ENCODE results near the gene C1QTNF2.
"Not testable (repeated sequence)": the region's sequence is repeated elsewhere in the genome, so short reads cannot be mapped to it uniquely, and the experiment has no call there.

C1QTNF2 gene

DNA sequence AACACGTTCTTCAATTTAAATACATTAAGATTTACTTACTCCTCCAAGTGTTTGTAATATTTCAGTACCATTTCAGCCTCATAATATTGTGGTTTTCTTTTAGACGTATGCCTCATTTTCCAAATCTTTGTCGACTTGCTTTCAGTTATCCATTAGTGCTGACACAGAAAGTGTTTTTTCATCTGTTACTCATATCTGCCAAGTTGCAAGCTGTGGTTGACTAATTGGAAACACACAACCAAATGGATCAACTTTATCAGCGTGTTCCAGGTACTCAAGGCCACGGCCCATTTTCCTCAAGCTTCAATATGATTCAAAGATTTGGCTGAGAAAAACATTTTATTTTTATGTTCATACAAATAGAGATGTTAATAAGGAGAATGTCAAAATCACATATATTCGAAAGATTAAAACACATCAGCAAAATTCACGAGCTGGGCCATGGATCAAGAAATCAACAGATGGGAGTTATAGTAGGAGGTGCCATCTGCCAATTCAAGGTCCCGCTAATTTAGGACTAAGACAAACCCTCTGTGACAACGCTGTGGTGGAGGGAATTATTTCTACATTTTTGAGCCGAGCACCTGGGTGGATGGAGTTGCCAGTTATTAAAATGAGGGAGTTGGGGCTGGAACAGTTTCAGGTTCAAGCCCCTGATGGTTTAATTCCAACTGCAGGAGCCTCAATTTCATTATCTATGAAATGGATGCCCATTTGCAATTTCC, 30.9 kb downstream of the C1QTNF2 start:
- no peak for DNase-seq

DNA sequence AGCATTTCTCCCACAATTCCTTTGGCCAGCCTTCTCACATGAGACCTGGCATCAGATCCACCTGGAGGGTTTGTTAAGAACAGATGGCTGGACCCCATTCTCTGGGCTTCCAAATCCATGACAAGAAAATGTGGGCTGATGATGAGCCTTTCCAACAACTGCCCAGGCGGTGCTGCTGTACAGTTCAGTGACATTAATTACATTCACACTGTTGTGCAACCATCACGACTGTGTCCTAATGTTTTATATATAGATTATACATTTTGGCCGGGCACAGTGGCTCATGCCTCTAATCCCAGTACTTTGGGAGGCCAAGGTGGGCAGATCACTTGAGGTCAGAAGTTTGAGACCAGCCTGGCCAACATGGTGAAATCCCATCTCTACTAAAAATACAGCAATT, 35.7 kb downstream of the C1QTNF2 start:
- DNase-seq, result not testable (repeated sequence)

DNA sequence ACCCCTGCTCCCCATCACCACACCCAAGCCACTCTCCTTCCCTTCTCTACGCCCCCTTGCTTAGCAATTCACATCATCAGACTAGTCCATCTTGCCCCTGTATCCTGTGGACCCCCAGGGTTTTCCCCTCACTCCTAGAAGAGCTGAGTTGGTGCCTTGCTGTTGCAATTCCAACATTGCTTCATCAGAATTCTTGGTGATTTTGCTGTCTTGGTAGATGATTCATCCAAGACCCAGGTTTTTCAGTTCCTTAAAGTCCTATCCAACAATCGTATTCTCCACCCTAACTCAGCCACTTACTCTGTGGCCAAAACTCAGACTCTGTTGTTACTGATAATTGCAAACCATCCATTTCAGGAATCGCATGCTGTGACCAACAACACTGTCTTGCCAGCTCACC, 36.7 kb downstream of the C1QTNF2 start:
- no peak for DNase-seq

DNA sequence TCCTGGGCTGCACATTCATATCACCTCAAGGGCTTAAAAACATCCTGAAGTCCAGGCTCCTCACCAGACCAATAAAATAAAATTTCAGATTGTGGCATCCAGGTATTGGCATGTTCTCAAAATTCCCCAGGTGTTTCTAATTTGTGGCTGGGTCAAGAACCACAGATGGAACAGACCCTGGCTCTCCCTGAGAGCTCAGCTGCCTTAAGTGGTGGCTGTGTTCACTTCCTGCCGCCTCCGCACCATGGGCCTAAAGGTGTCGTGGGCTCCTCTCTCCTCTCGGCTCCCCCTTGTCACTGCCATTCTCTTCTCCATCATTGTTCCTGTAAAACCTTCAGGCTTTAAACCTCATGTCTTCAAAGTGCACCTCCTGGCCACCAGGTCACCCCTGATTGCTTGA, 40.2 kb downstream of the C1QTNF2 start:
- no peak for DNase-seq

DNA sequence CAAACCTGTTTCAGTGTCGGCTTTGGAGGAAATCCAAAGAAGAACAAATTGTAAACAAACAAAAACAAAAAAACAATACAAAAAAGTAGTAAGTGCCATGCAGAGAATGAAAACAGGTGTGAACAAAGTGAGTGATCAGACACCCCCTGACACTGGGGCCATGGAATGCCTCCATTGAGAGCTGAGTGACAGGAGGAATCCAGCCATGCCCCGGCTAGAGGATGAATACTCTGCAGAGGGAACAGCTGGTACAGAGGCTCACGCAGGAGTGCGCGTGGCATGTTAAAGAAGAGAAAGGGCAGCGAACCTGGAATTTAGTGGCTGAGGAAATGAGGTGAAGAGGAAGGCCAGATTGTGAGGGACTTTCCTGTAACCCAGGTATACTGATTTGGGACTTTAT, 42.6 kb downstream of the C1QTNF2 start:
- no peak for DNase-seq

DNA sequence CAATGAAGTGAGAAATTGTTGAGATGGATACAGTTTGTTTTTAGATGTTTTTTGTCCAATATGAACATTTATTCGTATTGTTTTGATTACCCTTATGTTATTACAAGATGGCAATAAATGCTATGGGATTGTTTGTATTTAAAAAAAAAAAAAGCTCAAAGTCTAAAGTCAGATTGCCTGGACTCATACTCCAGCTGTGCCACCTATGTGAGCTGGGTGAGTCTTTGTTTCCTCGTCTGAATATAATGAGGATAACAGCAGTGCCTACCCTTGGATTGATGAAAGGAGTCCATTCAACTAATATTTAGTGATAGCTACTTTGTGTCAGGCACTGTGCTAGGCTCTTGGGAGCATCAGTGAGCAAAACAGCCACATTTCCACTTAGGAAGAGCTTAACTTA, 43.4 kb downstream of the C1QTNF2 start:
- DNase-seq, result no peak

DNA sequence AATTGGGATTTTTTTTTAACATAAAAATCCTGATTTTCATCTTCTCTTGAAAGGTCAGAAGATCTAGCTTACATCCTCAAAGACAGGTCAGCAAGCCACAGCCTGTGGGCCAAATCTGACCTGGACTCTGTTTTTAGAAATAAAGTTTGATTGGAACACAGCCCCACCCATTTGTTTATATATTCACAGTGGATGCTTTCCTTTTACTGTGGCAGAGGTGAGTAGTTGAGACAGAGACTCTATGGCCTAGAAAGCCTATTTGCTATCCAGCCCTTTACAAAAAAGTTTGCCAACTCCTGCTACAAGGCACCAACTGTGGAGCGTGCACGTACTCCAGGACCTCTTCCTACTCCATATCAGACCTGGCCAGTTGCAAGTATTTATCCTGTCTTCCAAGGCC, 44.7 kb downstream of the C1QTNF2 start:
- no peak for DNase-seq

DNA sequence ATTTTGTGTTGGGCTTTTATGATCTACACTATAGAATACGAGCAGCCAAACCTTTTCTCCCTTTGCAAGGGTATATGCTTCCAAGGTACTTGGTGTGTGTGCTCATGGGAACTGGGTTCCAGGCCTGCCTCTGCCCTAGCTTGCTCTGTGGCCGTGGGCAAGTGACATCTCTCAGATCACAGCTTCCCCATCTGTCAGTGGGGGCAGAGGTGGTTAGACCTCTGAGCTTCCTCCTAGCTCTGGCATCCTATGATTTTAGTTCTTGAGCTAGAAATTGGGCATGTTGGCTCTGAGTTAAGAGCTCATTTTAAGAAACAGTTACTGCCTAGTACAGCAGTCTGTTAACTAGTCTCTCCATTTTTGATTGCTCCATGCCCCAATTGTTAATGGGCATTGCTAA, 45.5 kb downstream of the C1QTNF2 start:
- DNase-seq, result no peak

DNA sequence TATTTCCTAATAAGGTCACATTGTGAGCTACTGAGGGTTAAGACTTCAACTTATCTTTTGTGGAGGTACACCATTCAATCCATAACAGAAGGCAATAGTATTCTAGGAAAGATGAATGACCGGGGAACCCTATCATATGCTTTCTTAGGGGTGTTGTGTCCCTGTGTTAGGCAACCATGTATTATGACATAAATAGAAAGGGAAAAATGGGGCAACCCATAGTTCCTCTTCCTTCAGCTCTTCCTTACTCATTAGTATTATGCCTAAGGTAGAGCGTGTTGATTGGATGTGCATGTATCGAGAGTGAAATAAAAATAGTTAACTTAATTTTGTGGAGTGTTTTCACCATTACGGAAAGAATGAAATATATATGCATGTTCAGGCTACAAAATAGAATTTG, 52.0 kb downstream of the C1QTNF2 start:
- DNase-seq, result no peak

DNA sequence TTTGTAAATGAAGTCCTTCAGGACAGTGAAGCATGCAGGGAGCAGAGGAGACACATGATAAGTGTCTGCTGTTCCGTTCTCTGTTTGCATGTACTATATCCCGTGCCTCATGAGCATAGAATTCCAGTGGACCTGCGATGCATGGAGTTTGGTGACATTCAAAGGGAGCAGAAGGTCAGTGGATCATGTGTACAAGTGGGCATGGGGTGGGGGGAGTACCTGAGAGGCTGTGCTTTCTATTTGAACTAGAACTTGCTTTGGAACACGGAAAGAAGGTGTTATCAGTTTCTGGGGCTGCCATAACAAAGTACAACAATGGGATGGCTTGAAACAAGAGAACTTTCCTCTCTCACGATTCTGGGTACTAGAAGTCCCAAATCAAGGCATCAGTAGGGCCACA, 53.0 kb downstream of the C1QTNF2 start:
- DNase-seq, result no peak

DNA sequence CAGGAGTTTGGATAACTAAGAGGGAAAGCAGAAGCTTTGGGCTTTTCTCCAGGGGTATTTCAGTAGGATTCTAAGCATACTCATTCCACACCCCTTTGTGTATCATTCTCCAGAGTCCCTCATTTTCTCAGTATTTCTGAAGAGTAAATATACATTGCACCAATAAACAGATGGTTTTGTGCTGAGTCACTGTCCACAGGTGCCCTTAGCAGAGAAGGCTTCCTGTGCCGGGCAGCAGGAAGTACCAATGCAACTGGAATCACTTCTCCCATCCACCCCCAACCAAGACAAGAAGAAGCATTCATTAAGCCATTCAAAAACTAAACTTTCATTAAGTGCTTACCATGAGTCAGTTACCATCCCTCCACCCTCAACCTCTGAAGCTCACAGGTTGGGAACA, 54.5 kb downstream of the C1QTNF2 start:
- DNase-seq, result no peak

DNA sequence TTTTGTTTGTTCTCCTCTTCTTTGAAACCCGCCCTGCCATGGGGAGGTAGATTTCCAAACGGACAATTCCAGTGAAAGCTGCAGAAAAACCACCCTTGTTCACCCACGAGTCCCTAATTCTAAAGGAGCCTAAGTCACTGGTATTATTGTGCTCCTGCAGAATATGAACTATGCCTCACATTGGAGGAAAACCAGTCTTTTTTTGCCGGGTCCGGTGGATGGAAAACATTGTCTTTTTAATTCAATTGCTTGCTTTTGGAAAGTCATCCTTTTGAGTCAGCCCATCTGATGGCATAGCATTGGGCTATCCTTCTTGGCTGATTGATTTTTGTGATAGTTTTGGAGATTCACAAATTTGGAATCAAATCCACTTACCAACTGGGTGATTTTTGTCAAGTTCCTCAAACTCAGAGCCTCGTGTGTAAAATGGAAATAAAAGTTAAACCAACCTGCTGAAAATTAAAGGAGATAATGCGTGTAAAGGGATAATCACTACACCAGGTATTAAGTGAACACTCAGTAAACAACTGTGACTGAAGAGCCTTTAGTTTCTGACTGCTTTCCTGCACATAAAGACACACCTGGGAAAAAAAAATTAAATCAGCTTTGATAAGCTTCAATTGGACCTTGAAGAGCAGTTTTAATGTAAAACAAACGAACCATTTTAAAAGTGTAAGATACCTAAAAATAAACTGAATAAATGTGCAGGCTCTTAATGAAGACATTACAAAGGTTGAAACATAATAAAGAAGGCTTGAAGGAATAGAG, 57.3 kb downstream of the C1QTNF2 start:
- no peak for DNase-seq

DNA sequence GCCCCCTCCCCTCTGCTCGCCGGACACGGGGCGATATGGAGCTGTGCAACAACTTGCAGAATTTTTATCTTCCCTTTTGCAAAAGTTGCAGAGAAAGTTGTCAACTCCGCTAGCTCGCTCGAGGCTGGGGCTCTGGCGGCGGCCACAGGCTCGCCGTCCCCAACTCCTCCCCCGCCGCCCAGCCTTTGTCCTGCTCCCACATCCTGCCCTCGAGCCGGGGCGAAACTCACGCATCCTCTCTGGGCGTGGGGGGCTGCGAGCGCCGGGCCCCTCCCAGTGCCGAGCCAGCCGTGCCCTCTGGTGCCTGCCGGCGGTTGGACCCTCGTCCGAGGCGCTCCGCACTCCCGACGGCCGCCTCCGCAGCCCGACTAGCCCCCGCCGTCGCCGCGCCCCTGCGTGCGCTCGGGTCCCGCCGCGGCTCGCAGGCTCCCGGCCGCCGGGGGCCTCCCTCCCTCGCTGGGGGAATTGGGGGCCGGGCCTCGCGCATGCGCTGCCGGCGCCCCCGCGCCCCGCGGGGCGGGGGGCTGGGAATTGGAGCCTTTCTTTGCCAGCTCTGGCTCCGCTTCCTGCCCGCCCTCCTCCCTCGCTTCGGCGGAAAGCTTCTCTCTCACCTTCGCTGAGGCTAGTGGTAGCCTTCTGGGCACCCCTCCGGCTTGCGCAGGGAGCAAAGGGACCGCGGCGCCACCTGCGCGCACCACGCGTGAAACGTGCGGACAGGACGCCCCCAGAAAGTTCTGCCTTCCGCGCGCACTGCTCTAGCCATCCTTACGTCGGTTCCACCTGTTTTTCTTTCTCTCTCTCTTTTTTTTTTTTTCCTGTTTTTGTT, 58.1 kb downstream of the C1QTNF2 start, which contains the start of gene CCNJL:
TSS of gene CCNJL (minus strand) at position 431 of the 826 bp plus-strand sequence. CDS start 641 bp downstream, outside the sequence.
- peak in 1 of 2 experiments; percentile 49 for DNase-seq

DNA sequence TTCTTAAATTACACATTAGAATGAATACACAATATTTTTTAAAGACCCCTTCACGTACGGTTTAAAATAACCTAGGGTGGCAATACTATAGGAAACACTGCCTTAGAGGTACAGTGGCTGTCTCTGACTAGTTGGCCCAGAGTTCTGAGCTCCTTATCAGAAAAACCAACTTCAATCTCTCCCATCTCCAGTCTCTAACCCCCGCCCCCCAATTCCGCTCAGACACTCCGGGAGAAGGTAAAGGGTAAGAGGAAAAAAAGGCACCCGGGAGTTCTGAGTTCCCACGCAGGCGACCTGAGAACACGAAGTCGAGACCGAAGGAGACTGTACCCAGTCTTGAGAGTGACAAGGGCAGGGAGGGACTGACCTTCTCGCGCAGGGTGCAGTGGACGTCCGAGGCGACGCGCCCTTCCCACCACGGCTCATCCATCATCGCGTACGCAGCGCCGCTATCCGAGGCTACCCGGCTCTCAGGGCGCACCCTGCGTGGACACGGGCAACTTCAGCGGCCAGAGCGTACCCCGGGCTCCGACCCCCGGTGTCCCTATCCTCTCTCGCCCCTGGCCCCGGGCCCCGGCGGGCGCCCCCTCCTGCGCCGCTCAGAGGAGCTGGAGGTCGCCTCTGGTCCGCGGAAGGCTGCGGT, 58.8 kb downstream of the C1QTNF2 start:
- DNase-seq, result no peak

DNA sequence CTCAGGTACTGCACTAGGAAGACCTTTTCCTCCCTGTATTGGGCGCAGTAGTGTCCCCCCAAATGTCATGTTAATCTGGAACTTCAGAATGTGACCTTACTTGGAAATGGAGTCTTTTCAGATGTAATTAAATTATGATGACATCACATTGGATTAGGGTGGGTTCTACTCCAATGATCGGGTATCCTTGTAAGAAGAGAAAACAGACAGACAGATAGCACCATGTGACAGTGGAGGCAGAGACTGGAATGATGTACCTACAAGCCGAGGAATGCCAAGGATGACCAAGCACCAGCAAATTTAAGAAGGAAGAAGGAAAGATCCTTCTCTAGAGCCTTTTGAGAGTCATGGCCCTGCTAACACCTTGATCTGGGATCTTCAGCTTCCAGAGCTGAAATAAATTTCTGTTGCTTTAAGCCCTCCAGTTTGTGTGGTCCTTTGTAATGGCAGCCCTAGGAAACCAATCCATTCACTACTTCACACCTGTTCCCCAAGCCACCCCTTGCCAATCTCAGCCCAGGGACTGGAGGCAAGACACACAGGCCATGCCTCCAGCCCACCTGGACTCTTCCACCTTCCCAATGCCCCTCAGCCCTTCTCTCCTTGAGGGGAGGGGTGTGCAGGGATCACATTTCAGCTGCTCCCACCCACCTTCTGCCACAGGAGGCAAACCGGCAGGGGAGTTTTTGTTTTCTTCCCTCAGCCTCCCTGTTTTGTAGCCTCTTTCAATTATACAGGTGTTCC, 59.7 kb downstream of the C1QTNF2 start:
- DNase-seq, result no peak

DNA sequence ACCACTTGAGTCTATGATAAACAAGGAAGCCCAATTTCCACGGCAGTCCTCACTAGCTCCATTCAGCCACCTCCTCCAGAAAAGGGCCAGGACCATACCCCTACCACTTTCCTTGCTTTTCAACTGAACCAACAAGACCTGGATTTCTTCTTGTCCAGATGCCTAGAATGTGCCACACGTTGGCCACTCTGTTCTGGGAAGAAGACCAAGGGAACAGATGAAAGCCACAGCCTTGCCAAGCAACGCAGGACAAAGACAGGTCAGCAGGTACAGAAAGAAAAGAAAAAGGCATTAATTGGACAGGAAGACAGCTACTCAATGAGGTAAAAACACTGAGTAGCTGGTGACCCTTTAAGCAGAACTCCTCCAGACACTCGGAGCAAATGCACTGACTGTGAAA, 60.3 kb downstream of the C1QTNF2 start:
- DNase-seq, result no peak

DNA sequence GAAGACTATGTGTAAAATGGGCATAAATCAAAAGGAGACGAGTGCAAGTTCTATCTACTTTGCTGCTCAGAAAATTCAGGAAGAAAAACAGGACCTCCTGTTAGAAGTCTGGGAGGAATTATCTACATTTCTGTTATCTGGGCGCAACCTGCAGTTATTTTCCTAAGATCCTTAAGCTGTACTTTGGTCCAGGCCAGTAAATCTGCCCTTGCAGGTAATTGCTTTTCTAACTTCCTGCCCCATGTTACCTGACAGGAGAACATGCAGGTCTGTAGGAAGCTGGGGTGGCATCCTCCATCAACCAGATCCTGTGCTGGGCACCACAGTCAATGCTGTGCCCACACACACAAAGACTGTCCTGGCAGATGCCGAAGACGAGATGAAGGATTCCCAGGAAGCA, 63.7 kb downstream of the C1QTNF2 start:
- DNase-seq, result no peak

DNA sequence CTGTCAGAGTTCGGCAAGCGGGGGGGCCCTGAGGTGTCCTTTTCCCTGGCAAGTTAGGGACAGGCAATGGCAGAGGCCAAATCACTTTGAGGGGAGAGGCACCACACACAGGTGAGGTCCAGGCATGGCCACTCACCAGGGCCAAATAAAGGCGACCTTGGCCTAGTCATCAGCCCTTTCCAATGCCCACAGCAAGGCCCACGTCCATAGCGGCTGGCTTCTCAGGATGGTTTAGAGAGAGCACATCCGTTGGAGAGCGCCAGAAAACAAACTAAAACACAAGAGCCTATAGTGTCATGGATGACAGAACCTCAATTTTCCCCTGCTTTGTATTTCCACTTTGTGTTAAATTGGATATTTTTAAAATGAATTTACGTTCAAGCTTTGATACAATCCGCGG, 65.1 kb downstream of the C1QTNF2 start:
- DNase-seq, result no peak

DNA sequence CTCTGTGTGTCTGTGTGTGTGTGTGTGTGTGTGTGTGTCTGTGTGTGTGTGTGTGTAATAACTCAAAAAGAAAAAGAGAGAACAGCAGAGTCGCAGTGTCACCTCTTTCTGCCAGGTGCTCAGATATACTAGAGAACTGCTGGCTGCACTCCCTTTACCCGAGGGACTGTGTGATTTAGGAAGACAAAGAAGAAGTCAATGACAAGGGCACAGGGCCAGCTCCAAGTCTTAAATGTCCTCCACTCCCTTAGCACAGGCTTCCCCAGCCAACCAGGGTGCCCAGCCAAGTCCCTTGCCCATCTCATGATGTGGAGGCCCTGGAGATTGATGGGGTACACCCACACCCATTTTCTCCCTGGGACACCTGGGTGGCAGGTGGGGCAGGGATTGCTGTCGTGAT, 66.7 kb downstream of the C1QTNF2 start:
- DNase-seq, result no peak

DNA sequence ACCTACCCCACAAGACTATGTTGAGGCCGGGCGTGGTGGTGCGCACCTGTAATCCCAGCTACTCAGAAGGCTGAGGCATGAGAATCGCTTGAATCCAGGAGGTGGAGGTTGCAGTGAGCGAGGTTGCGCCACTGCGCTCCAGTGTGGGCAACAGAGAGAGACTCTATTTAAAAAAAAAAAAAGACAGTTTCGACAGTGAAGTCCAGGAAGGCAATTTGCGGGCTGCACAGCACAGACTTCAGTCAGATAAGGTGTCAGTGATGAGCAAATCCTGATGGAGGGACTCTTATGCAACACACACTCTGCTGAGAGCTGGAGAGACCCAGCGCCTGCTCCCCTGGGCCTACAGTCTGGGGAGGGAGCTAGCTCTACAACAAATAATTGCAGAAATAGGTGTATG, 72.2 kb downstream of the C1QTNF2 start:
- DNase-seq, result no peak

DNA sequence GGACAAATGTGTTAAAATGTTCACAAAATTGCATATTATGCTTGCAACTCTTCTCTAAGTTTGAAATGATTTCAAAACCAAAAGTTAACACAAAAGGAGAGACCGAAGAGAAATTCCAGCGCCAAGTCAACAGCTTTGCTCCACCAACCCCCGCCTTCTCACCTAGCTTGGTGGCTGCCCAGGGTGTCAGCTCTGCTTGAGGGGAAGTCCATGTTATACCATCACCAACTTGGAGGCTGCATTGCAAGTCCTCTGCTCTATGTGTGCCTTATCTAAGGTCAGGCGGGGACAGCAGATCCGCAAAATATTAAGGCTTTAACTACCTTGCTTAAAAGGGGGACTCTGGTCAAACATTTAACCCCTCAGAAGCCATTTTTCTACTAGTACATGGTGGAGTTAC, 72.7 kb downstream of the C1QTNF2 start:
- no peak for DNase-seq

All from NCI-H526 (cell line).